ENCODE measurements around the gene CNGB1. TPM values are rescaled to one million over a fixed set of nuclear protein-coding genes. Genes with fewer than 3 reads are reported as not detected.

The CNGB1 gene
- total RNA-seq, 1 experiment from 2014 or later: not detected

DNA sequence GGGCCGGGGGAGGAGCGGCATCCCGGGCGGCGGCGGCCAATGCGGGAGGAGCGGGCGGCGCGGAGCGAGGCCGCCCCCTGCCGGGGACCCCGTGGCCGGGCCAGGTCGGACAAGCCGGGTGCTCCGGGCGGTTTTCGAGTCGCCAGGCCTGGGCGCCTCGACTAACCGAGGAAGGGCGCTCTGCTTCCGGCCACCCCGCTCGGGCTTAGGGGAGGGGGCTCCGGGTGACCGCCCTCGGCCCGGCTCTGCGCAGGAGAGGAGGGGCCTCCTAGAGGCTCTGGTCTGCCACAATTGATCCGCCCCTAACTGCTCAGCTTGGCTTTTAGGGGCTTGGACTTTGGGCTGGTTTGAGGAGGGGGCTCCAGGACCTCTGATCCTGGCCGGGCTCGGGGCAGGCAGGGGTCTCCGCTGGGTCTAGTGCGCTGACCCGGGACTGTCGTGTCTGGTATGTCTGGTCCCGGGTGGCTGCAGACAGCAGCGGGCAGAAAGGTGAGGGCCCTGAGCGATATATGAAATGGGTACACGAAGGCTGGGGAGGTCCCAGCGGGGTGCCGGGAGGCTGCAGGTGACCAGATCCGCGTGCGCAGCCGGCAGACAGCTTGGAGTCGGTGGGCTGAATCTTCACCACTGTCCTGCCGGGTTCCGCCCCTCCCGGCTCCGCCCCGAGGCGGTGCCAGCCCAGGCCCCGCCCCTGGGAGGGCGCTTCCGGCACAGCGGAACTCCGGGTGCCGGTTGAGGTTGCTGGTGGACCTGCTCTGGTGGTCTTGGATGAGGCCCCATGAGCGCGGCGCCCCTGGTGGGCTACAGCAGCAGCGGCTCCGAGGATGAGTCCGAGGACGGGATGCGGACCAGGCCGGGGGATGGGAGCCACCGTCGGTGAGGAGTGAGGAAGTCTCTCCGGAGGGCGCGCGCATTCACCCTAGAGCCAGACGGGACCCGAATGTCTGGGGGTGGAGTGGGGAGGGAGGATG lies 30.1 kb upstream of the CNGB1 start, which contains the start of gene USB1:
TSS of gene USB1 (plus strand) at position 702 of the 971 bp plus-strand sequence. CDS start at position 779, 77 bp downstream.
- peak; percentile 88 to 93 for DNase-seq
- H3K36me3 ChIP-seq: peaks cover 5% of the 10 kb centered on the region
- peak within 1 kb of the TSS; percentile 30; the same call in 1 of the 2 replicates for H3K27ac ChIP-seq
- no peaks in the 10 kb centered on the region for H3K4me1 ChIP-seq
- no peaks in the 10 kb centered on the region for H3K27me3 ChIP-seq
- no peaks in the 10 kb centered on the region for H3K9me3 ChIP-seq (replicated peaks)
- peak within 1 kb of the TSS; percentile 64 for H3K4me3 ChIP-seq

DNA sequence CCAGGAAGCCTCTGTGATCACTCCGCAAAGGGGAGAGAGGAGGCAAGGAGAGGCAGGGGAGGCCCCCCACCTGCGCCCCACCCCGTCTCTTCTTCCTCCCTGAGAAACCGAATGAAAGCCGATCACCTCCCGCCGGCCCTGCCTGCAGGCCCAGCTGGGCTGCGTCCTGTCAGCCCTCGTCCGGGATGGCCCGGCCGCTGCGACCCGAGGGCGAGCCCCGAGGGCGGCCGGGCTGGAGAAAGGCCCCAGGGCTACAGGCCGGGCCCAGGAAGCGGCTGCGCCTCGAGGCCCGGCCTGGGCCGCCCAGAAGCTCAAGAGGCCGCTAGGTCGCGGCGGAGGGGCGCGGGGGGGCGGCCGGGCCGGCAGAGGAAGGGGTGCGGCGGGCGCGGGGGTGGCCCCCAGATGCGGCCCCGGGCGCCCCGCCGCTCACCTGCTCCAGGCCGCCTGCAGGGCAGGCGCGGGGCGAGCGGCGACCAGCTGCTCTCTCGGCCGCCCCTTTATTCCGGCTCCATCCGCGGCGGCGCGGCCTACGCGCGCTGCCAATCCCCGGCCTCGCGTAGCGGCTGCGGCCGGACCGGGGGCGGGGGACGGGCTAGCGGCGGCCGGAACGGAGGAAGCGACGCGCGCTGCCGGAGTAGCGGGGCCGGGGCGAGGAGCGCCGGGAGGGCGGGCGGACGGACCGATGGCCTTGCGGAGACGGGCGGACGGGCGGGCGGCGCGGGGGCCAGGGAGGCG lies 29.2 kb upstream of the CNGB1 start, which contains the start of gene ZNF319:
TSS of gene ZNF319 (minus strand) at position 702 of the 735 bp plus-strand sequence. CDS start 2,407 bp downstream, outside the sequence.
- Histone ChIP-seq H3K9me3 (replicated peaks) (no peaks in the 10 kb centered on the region), H3K4me1 (no peaks in the 10 kb centered on the region), H3K27me3 (no peaks in the 10 kb centered on the region), H3K36me3 (no peaks in the 10 kb centered on the region), H3K4me3 (peak within 1 kb of the TSS; percentile 64), H3K27ac (peak within 1 kb of the TSS; percentile 30; the same call in 1 of the 2 replicates)
- peak in 1 of 2 experiments; percentile 44 for DNase-seq

DNA sequence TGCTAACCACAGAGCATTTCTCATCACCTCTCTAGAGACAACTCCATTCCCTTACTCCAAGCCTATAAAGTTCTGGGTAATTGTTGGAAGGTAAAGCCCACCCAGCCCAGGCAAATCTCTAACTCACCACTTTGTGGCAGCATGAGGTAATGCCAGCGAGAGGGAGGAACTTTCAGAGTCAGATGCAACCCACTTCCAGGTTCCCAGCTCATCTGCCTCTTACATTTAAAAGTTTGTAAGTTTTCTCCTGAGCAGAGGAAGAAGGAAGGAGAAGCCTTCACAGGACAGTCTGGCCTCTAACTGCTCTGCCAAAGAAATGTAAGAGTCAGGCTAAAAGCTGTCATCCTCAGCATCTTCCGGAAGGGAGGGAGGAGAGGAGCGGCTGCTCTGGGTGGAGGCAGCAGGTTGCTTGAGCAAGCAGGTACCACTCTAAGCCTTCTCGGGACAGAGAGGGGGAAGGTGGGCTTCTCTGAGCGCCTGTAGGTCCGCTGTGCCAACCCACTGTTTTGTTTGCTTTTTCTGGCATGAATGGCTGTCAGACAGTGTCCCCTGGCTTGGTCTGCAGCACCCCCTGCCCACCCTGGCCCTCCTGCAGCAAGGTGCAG lies 28.5 kb upstream of the CNGB1 start:
- no peak overlapping the region for H3K27ac ChIP-seq
- no peaks in the 10 kb centered on the region for H3K27me3 ChIP-seq
- DNase-seq: peak in 1 of 2 experiments; percentile 38
- H3K36me3 ChIP-seq: no peaks in the 10 kb centered on the region
- peak overlapping the region; percentile 64 for H3K4me3 ChIP-seq
- no peaks in the 10 kb centered on the region for H3K9me3 ChIP-seq (replicated peaks)
- H3K4me1 ChIP-seq: no peaks in the 10 kb centered on the region

DNA sequence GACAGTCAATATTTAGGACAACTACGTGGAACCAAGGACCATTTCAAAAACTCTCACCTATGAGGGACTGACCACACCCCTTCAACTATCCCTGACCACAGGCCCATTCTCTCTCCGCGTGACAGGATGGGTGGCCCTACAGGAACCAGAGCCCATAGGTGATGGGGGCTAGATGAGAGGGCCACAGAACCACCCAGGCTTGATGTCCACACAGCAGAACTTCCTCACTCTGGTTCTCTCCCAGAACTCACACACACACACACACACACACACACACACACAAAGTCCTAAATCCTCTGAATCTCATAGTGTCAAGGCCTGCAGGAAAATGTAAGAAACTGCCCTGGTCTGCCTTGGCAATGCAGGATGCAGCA lies 28.1 kb upstream of the CNGB1 start:
- Histone ChIP-seq H3K4me1 (no peaks in the 10 kb centered on the region), H3K9me3 (replicated peaks) (no peaks in the 10 kb centered on the region), H3K27me3 (no peaks in the 10 kb centered on the region), H3K27ac (no peak overlapping the region), H3K4me3 (no peak overlapping the region), H3K36me3 (no peaks in the 10 kb centered on the region)
- no peak for DNase-seq

DNA sequence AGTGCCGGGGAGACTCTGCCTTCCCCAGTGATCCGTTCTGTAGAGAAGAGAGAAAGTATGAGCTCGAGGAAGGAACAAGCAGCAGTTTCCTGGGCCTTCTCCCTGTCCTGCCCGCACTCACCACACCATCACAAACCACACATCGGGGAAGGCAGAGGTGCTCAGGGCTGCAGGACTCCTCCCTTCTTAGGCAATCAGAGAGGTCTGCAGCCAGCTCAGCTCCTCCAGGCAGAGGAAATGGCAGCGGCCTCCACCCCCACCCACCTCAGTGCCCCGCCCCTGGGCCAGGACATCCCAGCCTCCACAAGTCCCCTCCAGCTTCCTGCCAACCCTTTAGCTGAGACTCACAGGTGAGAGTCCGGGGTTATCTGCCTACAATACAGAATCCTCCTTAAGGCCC lies 27.6 kb upstream of the CNGB1 start:
- peaks cover 2% of the 10 kb centered on the region; the same call in 1 of the 2 replicates for H3K4me1 ChIP-seq
- DNase-seq: no peak
- H3K4me3 ChIP-seq: no peak overlapping the region
- no peaks in the 10 kb centered on the region for H3K36me3 ChIP-seq
- no peaks in the 10 kb centered on the region for H3K27me3 ChIP-seq
- H3K27ac ChIP-seq: no peak overlapping the region
- H3K9me3 ChIP-seq (replicated peaks): no peaks in the 10 kb centered on the region

DNA sequence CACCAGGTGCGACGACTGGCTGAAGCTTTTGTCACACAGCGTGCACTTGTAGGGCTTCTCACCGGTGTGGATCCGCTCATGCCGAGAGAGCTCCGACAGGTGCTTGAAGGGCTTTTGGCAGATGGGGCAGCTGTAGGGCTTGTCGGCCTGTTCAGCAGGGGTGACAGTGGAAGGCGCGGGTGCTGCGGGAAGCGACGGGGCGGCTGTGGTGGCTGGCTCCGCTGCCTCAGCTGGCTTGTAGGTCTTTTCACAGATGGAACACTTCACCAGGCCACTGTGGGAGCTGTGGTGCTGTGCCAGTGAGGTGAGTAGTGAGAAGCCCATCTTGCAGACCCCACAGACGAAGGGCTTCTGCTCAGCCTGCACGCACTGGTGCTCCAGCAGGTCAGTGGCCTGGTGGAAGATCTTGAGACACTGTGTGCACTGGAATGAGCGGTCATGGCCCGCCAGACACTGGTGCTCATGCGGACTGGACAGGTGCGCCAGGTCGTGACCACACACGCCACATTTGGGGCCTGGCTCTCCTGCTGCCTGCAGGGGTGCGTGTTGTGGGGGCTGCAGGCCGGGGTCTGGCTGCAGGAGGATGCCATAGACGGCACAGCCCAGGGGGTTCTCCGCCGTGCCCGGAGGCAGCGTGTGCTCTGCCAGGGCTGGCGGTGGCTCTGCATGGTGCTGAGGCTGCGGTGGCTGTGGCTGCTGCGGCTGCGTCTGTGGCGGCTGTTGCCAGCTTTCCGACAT lies 26.8 kb upstream of the CNGB1 start:
- no peak overlapping the region for H3K27ac ChIP-seq
- H3K4me1 ChIP-seq: peaks cover 7% of the 10 kb centered on the region; the same call in 1 of the 2 replicates
- no peaks in the 10 kb centered on the region for H3K9me3 ChIP-seq (replicated peaks)
- no peak overlapping the region for H3K4me3 ChIP-seq
- no peaks in the 10 kb centered on the region for H3K27me3 ChIP-seq
- H3K36me3 ChIP-seq: no peaks in the 10 kb centered on the region
- DNase-seq: no peak

DNA sequence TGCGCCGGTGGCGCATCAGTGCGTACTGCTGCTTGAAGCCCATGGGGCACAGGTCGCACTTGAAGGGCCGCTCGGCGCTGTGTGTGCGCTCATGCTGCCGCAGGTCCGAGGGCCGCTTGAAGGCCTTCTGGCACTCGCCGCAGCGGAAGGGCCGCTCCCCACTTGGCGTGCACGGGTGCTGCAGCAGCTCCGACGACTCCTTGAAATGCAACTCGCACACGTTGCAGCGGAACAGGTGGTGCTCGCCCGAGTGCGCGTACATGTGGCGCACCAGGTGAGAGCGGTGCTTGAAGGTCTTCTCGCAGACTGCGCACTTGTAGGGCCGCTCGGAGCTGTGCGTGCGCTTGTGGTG lies 26.2 kb upstream of the CNGB1 start:
- H3K4me1 ChIP-seq: peaks cover 7% of the 10 kb centered on the region; the same call in 1 of the 2 replicates
- H3K27ac ChIP-seq: no peak overlapping the region
- no peaks in the 10 kb centered on the region for H3K27me3 ChIP-seq
- no peaks in the 10 kb centered on the region for H3K36me3 ChIP-seq
- H3K4me3 ChIP-seq: no peak overlapping the region
- DNase-seq: no peak
- H3K9me3 ChIP-seq (replicated peaks): no peaks in the 10 kb centered on the region

DNA sequence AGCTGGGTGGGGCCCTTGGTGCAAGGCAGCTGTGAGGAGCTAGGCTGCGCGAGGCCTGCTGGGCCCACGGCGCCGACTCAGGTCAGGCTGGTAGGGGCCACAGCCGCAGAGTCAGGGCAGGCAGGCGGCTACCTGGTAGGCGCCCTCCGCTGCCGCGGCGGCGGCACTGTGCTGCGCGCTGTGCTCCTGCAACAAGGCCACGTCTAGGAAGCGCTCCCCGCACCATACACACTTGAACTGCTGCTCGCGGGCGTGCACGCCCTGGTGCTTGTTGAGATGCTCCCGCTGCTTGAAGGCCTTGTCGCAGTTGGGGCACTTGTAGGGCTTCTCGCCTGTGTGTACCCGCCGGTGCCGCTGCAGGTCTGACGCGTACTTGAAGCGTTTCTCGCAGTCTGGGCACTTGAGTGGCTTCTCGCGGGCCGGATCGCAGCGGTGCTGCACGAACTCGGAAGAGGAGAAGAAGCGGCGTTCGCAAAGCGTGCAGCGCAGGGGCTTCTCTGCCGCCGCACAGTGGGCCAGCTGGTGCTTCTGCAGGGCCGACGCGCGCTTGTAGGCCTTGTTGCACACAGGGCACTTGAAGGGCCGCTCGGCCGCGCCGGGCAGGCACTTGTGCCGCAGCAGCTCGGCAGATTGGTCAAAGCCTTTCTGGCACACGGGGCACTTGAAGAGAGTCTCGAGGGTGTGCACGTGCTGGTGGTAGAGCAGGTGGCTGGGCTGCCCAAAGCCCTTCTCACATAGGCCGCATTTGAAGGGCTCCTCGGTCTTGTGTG lies 25.7 kb upstream of the CNGB1 start:
- no peaks in the 10 kb centered on the region for H3K36me3 ChIP-seq
- no peak for DNase-seq
- H3K9me3 ChIP-seq (replicated peaks): no peaks in the 10 kb centered on the region
- H3K27me3 ChIP-seq: no peaks in the 10 kb centered on the region
- no peak overlapping the region for H3K4me3 ChIP-seq
- H3K4me1 ChIP-seq: peaks cover 7% of the 10 kb centered on the region; the same call in 1 of the 2 replicates
- no peak overlapping the region for H3K27ac ChIP-seq

DNA sequence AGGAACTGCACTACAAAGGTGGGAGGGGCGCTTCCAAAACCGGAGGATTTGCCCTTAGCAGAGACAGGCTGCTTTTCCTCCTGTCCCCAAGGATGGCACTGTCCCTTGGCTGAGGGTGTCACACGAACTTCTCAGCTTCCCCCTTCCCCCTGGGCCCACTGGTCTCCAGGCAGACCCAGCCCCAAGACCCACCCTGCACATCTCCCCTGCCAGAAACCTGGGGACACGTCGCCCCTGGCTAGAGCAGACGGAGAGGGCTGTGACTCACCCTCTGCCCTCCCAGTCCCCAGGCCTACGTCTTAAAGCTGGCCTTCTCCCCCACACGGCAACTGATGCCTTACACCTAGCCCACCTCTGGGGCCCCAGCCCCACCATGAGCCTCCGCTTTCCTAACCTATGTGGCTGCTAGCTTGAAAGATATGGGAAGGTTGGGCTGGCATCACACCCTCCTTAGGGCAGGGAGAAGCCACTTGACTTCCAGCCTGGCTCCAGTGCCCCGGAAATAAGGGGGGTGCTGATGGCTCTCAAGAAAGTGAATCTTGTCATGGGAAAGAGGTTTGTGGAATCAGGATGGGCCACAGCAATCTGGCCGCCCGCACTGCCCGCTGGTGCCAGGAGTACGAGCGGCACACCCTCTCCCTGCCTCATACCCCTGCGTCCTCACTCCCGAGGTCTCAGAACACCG lies 24.9 kb upstream of the CNGB1 start:
- Histone ChIP-seq H3K4me3 (no peak overlapping the region), H3K27ac (no peak overlapping the region), H3K27me3 (no peaks in the 10 kb centered on the region), H3K36me3 (no peaks in the 10 kb centered on the region), H3K4me1 (peaks cover 7% of the 10 kb centered on the region; the same call in 1 of the 2 replicates), H3K9me3 (replicated peaks) (no peaks in the 10 kb centered on the region)
- DNase-seq: no peak

DNA sequence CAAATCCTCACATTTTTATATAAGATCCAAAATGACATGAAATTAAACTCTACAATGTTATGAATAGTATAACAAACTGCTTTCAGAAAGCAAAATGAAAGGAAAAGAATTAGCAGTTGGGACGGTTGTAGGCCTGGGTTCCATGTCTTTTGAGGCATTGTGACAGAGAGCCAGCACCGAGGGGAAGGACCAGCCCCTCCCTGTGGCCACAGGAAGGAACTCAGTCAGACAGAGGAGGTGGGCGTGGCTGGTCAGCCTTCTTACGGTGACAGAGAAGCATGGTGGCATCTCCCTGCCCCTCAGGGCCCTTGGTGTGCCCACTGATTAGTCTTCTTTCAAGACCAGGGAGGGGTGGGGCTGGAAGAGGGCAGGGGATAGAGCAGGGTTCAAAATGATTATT lies 23.9 kb upstream of the CNGB1 start:
- peaks cover 7% of the 10 kb centered on the region; the same call in 1 of the 2 replicates for H3K4me1 ChIP-seq

DNA sequence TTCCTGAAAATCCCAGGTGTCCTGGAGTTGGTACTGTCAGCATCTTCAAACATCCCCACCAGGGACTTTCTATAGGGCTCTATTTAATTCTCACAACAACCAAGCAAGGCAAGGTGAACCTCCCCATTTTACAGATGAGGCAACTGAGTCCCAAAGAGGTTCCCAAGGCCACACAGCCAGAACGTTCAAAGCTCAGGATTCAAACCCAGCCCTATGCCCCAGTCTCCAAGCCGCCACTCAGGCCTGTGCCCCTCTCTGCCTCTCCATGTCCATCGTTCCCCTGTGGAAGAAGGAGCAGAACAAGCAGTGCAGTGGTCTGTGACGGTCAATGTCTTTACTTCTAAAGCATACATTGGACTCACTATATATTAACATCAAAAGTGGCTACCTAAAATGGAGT lies 23.4 kb upstream of the CNGB1 start:
- Histone ChIP-seq H3K27me3 (no peaks in the 10 kb centered on the region), H3K4me1 (peaks cover 7% of the 10 kb centered on the region; the same call in 1 of the 2 replicates), H3K27ac (no peak overlapping the region), H3K36me3 (no peaks in the 10 kb centered on the region), H3K9me3 (replicated peaks) (no peaks in the 10 kb centered on the region), H3K4me3 (no peak overlapping the region)
- no peak for DNase-seq

More for the DNA sequence above, 23.9 kb upstream of the CNGB1 start:
- Histone ChIP-seq H3K27me3 (no peaks in the 10 kb centered on the region), H3K36me3 (no peaks in the 10 kb centered on the region), H3K9me3 (replicated peaks) (no peaks in the 10 kb centered on the region), H3K27ac (no peak overlapping the region), H3K4me3 (no peak overlapping the region)
- DNase-seq: peak; percentile 45 to 49

DNA sequence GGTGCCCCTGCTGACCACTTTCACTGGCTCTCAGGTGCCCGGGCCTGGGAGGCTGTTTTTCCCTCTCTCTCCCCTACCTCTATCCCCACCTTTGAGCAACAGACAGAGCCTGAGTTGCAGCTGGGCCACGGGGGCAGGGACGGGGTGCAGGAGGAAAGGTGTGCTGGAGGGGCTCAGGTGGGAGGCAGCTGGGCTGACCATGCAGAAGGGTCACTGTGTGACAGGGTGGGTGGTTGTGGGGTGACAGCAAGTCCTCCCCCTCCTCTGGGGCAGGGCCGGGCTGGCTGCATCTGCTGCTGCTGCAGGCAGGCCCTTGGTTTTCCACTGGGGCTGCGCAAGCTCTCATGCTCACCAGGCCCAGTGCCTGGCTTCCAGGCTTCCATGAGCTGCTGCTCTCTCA lies 23.0 kb upstream of the CNGB1 start:
- H3K27me3 ChIP-seq: no peaks in the 10 kb centered on the region
- H3K36me3 ChIP-seq: no peaks in the 10 kb centered on the region
- H3K4me1 ChIP-seq: peaks cover 7% of the 10 kb centered on the region; the same call in 1 of the 2 replicates
- no peak overlapping the region for H3K27ac ChIP-seq
- H3K9me3 ChIP-seq (replicated peaks): no peaks in the 10 kb centered on the region
- H3K4me3 ChIP-seq: no peak overlapping the region
- DNase-seq: no peak

DNA sequence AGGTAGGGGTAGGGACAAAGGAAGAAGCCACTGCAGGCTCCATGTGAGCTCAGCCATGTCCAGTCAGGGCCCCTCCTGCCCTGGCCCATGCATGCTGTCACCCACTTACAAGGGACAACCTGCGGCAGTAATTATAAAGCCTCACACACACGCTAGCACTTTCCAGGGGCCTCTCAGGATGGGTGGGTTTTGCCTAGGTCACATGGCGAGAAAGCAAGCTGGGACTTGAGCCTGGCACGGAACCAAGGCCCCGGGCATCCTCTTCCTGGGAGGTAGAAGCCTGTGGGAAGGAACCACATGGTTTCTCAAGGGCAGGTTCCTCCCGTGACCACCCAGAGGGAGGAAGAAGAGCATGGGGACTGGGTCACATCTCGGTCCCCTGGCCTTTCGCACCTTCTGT lies 22.5 kb upstream of the CNGB1 start:
- H3K27me3 ChIP-seq: no peaks in the 10 kb centered on the region
- H3K36me3 ChIP-seq: no peaks in the 10 kb centered on the region
- H3K4me3 ChIP-seq: no peak overlapping the region
- H3K4me1 ChIP-seq: peaks cover 7% of the 10 kb centered on the region; the same call in 1 of the 2 replicates
- H3K27ac ChIP-seq: no peak overlapping the region
- H3K9me3 ChIP-seq (replicated peaks): no peaks in the 10 kb centered on the region
- DNase-seq: peak; percentile 51 to 59
